ENCODE measurements around the gene GPR35.
"Not testable (repeated sequence)": the region's sequence is repeated elsewhere in the genome, so short reads cannot be mapped to it uniquely, and the experiment has no call there.

The GPR35 gene

DNA sequence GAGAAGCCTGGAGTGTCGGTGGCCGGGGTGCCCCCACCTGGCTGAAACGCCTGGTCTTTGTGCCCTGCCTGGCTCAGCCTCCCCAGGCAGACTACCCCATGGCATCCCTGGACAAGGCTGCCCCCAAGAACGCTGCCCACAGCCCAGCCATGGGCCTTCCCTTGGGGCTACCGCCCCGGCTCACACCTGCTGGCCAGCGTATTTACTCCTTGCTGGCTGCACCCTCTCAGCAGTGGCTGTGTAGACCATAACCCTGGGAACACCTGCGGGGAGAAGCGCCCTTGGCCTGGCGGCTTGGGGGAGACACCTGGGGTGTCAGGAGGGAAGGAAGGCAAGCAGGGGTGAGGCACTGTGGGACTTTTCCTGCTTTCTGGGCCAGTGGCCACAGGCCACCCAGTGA lies 21.4 kb upstream of the GPR35 start:
- DNase-seq = no peak

DNA sequence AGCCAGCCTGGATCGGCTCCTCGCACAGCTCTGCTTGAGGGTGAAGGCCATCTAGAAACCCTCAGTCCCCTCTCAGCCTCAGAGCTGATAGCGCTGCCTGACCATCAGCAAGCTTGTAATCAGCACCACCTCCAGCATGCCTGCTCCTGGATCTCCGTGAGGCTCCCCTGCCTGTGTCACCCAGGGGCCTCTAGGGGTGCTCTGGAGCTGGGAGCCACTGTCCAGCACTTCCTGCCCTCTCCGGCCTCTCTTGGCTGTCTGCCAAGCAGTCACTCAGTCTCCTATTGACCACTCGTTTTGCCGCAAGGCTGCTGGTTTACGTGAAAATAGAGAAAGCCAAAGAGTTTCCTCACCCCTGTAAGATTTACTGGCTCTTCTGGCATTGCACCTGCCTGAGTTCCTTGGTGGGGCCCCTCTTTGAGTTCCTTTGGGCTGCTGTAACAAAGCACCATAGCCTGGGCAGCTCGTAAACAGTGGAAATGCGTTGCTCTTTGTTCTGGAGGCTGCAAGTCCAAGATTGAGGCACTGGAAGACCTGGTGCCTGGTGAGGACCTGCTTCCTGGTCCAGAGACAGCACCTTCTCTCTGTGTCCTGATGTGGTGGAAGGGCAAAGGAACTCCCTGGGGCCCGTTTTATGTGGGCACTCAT lies 20.9 kb upstream of the GPR35 start:
- peak; percentile 79 for DNase-seq

DNA sequence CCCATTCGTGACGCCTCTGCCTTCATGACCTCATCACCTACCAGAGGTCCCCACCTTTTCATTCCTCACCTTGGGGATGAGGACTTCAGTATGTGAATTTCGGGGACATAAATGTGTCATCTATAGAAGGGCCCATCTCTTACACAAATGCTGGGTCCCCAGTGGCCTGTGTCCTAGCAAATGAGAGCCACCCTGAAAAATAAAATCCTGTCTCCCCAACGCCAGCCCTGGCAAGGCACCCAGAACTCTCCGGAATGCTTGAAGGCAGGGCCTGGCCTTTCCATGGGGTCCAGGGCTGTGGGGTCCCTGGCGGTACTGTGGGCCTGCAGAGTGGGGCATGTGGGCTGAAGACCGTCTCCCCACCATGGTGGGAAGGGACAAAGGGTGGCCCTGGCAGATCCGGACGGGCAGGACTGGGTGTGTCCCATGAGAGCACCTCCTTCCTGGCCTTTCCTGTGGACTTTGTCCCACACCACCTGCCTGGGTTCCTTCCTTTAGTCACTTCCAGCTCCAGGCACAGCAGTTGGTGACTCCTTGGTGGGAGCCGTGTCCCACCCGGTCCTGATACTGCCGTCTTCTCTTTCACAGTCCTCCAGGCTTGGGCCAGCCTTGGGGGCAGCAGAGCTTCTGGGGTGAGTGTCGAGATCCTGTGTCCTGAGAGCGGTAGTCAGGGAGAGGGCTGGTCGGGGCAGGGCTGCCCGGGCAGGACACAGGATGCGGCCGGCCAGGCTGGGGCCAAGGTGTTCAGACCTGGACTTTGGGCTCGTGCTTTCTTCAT lies 20.2 kb upstream of the GPR35 start:
- DNase-seq = no peak

DNA sequence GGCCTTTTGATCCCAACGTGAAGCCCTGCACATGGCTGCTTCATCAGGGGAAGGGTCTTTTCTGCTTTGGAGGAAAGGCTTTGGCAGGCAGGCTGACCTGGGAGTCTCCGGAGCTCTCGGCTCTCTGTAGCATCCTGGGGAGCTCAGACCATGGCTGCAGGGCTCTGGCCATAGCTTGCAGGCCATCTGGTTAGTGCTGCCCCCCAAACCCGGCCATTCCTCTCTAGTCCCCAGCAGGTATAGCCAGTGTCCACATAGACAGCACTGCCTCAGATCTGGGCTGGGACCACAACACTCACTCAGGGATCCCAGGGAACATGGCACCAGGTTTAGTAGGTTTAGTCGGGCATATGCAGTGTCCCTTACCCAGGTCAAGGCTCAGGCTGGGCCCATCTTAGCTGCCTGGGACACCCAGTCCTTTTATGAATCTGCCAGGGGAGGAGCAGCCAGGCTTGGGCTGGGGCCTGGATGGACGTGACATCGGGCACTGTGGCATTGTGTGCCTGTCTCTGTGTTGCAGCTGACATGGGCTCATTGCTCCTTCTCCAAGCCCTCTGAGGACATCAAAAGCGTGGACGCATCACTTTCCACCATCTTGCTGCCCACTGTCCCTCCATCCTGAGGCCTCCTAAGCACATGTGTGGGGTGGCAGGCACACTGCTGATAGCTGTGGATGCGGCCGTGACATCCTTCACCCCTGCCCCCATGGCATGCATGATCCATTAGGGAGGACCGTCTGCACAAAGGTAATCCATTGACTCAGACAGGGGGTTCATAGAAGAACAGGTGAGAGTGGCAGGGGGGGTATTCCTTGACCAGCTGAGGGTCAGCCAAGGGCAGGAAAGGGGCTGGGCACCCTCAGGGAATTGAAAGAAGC lies 19.2 kb upstream of the GPR35 start:
- DNase-seq = no peak

DNA sequence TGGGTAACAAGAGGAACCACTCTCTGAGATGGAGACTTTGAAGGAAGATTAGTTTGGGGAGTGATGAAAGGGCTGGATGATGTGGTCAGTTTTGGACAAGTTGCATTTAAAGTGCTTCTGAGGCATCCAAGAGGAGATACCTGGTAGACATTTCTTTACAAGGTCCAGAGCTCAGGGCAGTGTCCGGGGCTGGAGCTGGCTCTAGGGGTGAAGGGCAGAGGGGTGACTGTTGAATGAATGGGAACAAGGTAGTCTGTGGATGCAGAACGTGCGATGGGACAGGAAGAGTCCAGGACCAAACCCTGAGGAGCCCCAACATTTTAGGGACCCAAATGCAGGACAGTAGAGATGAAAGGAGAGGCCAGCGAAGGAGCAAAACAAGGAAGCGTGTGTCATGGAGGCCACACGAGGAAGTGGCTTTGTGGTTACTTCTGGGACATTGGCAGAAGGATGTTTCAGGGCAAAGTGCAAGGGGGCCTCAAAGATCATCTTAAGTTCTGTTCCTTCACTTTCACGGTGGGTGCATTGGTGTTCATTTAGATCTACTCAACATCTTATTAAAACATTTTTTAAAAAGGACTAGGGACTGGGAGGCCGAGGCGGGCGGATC lies 13.6 kb upstream of the GPR35 start:
- peak; percentile 73 for DNase-seq

DNA sequence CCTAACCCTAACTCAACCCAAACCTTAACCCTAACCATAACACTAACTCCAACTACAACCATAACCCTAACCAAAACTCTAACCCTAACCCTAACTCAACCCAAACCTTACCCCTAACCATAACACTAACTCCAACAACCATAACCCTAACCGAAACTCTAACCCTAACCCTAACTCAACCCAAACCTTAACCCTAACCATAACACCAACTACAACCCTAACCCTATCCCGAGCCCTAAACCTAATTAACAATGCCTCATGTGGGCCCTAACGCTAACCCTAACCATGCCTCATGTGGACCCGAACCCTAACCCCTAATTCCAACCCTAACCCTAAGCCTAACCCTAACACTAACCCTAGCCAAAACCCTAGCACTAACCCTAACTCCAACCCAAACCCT lies 11.5 kb upstream of the GPR35 start:
- no peak for DNase-seq

DNA sequence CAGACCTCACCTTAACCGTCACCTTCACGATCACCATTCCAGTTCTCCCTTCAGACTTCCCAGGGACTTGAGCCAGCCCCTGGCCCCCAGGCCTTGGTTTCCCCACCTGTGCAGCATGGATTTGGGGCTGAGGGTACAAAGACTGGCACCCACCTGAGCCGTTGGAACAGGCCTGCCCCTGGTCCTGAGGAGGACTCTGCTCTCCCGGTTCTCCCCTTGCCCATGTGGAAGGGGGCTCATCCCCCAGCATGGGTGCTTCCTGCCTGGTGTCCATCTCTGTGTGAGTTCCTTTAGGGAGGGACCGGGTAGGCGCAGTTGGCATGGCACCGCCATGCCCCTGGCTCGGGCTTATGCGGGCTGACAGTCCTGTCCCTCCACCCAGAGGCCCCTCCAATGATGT lies 10.9 kb upstream of the GPR35 start:
- DNase-seq = no peak

DNA sequence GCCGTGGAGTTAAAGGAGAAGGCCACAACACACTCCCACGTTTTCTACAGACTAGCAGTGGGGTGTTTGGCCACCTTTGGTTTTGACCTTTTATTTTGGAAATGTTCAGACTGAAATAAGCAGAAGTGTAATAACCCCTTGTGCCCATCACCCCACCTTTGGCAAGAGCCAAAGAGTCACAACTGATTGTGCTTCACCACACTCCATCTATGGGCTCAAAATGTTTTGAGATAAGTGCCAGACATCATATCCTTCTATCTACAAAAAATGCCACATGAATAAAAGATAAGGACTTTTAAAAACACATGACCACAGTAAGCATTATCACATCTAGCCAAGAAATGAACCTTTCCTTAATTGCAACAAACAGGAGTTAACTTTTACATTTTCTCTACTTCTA lies 9.9 kb upstream of the GPR35 start:
- DNase-seq = no peak

DNA sequence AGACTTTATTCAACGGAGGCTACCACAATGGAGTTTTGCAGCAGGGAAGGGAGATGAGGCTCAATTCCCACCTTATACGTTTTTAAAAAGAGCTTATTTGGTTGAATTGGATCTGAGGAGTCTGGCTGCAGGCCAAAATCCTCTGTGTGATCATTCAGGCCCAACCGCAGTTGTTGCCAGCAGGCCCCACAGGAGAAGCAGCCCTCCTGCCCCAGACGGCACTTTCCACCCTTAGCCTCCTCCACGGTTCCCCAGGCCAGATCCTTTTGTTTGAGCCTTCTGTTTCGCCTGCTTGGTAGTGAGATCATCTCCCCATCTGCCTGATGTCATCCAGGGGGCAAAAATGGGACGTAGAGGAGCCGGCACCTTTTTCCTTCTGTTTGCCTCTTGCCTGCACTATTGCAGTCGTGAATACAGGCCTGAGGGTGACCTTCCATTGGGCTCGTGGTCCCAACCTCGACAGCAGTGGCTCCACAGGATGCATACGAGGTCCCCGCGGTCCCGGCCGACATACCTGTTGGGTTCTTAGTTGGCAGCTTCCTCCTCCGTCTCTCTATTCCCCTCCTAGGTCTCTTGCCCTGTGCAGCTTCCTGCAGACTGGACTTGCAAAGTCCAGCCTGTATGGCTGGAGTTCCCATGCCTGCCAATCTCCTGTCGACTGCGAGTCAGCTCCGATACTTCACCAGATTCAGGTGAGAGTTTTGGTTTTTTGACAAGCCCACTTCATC lies 9.3 kb upstream of the GPR35 start:
- no peak for DNase-seq

DNA sequence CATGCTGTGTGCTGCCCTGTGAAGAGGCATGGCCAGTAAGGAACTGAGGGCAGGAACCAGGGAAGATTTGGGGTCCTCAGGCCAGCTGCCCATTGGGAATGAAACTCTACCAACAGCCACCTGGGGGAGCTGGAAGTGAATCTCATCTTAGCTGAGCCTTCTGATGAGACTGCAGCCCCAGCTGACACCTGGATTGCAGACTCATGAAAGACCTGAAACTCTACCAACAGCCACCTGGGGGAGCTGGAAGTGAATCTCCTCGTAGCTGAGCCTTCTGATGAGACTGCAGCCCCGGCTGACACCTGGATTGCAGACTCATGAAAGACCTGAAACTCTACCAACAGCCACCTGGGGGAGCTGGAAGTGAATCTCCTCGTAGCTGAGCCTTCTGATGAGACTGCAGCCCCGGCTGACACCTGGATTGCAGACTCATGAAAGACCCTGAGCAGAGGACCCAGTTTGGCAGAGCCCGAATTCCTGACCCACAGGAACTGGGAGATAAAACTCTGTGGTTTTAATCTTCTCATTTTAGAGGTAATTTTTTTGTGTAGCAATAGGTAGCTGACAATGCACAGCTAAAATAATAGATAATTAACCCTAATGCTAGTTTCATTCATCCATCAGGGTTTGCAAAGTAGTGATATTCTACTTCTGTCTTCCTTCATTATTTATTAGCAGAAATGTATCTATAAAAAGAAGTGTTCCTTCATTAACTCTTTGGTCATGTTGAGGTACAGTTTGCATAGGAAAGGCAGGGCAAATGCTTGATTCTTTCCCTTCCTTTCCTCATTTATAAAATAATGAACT lies 8.2 kb upstream of the GPR35 start:
- DNase-seq = not testable (repeated sequence)

DNA sequence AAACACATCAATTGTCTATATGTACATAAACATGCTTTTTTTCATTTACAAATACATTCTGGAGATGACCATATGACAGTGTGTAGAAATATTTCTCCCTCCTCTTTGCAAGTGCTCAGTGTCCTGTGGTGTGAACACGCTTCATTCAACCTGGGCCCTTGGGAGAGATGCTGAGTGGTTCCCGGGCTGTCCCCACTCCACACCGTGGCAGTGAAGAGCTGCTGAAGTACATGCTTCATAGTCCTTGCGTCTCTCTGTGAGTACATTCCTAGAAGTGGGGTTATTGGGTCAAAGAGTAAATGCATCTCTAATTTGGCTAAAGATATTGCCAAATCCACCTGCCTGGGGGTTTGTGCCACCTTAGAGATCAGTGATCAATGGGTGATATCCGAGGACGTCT lies 6.5 kb upstream of the GPR35 start:
- DNase-seq = no peak

DNA sequence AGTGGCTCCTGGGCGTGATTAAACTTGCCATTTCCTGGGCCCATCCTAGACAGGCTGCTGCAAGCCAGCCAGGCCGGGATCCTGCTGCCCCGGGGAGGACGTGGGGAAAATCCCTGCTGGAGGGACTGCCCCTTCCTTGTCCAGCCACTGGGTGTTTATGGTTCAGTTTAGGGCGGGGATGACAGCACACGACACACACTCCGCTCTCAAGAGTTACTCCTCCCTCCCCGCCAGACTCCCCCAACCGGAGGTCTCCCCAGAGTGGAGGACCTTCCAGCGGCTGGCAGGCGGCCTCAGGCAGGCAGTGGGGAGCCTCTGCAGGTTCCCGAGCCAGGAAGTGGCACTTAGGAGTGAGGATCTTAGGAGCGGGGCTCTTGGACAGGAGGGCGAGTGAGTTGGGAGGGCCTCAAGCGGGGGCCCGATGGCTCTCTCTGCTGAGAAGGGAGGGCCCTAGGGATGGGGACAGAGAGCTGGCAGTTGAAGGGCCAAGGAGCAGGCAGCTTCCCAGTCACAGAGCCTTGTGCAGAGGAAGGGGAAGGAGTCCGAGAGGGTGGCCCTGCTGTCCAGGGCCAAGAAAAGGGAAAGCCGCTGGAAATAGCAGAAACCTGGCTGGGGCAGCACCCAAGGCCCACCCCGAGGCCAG lies 5.7 kb upstream of the GPR35 start:
- DNase-seq = peak; percentile 84

DNA sequence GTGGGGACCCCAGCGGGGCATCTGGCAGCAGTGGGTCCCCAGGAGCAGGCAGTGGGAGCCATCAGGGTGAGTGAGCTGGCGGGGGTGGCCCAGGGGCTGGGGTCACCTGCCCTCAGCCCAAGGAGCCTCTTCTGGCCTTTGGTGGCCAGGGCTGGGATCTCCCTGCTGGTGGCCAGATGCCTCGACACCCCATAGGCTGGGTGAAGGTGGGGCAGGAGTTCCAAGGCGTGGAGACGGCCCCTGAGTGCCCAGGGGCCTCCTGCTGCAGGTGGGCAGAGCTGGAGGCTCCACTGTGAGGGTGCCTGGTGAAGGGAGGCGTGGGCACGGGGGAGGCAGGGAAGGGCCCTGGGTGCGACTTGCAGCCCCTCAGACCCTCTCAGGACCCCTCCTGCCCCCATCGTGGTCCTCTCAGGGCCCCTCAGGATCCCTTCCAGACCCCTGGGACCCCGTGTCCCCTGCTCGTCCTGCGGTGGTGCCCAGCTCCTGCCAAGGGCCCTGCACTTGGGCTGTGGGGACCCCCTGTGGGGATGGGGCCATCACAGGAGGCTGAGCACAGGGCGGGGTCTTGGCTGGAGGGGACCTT lies 5.0 kb upstream of the GPR35 start:
- DNase-seq = no peak

DNA sequence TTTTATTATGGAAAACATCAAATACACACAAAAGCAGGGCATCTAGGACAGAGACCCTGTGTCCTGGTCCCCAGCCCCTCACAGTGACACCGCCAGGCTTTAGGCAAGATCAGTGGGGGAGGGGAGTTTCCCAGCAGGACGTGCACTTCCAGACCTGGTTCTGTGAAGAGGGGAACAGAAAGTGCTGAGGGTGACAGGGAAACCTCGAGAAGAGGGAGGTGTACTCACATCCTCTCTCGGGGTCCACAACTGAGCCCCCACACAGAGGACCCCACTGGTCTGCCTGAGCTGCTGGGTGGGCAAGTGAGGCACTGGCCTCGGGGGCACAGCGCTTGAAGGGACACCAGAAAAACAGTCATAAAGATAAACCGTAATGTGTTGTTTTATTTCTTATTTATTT lies 4.4 kb upstream of the GPR35 start:
- DNase-seq = peak; percentile 69

DNA sequence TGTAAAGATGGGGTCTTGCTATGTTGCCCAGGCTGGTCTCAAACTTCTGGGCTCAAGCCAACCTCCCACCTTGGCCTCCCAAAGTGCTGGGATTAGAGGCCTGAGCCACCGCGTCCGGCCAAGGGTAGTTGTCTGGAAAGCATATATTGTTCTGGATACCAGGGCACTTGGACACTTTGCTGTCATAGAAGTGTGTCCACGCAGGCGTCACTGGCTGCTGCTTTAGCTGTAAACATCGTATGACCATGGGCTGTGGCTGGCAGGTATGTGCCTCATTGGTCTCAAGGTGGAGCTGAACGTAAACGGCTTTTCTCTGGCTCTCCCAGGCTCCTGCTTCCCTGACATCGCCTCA lies 3.2 kb upstream of the GPR35 start:
- no peak for DNase-seq

DNA sequence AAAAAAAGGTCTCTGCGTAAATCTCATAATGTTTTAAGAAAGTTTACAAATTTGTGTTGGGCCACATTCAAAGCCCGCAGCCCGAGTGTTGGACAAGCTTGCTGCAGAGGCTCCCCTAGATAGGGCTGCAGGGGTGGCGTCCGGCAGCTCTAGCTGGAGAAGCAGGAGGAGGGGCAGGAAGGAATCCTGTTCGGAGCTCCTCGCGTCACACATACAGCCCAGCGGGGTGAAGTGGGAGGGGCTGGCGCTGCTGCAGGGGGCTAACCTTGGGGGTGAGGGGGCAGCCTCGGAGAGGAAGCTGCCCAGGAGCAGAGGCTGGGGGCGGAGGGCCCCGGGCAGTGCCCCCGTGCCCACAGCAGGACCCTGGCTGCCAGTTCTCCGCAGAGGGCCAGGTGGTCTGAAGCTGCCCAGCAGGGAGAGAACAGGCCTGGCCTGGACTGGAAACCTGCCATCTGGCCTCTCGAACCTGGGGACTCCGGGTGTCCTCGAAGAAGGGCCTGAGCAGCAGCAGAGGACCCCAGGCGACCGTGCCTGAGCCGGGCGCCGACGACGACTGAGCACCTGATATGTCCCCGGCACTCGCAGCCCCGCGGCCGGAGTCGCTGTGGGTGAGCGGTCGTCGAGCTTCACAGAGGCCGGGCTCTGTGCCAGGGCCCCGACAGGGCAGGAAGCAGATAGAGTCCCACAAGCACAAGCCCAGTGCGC lies 2.6 kb upstream of the GPR35 start:
- no peak for DNase-seq

DNA sequence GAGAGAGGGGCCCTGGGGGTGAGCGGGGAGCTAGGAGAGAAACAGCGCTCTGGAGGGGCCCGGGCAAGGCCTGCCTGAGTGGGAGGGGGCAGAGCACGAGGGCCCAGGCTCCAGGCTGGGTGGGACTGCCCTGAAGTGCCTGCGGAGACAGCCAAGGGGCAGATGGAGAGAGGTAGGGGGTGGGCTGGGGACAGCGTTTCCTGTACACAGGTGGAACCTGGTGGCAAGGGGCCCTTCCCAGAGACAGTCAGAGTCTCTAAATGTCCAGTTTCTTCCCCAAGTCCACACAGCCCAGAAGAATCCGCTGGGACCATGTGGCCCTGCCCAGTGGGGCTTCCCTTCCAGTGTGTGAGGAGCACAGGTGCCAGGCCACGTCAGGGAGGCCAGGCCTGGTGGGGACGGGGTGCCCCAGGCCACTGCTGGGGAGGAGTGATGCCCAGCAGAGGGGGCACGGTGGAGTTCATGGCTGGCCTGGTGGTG lies 1.7 kb upstream of the GPR35 start:
- no peak for DNase-seq

DNA sequence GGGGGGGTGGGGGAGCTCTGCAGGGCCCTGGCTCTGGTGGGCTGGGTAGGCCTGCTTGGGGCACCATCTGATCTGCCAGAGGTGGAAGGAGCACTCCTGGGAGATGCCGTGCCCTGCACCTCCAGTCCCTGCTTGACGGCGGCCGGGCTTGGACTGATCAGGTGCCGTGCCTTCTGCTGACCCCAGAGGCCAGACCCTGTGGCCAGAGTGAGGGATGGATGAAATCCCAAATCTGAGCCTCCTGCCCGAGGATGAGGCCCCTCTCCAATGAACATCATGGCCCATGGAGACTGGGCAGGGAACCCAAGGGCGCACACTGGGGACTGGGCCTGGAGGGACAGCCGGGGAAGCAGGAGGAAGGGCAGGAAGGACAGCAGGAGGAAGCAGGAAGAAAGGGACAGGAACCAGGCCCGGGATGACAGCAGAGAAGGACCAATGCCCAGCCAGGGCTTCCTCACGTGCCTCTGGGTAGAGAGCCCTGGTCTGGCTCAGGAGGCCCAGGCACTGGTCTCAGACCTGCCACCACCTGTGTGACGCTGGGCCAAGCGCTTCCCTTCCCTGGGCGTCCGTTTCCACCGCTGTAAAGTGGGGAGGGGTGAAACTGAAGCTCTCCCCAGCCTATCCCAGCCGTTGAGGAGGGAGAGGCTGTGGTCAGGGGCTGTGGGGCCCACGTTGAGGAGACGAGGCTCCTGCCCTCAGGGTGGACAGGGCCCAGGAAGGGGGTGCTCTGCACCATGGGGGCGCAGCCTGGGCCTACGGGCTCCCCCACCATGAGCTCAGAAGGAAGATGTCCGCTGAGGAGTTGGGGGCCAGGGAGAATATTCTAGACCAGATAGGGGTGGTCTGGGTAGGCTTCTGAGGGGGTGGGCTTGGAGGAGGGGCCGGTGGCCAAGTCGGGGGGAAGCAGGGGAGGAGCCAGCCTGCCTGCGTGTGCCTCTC lies 1.0 kb upstream of the GPR35 start:
- peak; percentile 37 for DNase-seq

Data from inflammatory macrophage treated with lipopolysaccharide for 4 hours (primary cell).